Stimulated activated CD8-positive, alpha-beta memory T cell treated with anti-CD3 and anti-CD28 coated beads, Interleukin-4, amount 100 ng/mL, for 48 hours (primary cell): Measurements from ENCODE around the gene CARNS1.
A peak's percentile ranks its signal among the peaks of the same experiment; 100 is the strongest.
"Not testable (repeated sequence)": the region's sequence is repeated elsewhere in the genome, so short reads cannot be mapped to it uniquely, and the experiment has no call there.

Experiments used
- DNase-seq: peaks from one replicate; pipeline ENCODE4 v3.0.0-alpha.2; 2020

CARNS1 gene

GRCh38 chr11:67445515-67445914, 30.0 kb downstream of the CARNS1 start:
- no peak for DNase-seq

- no peak for DNase-seq
These were observed 32.7 kb downstream of the CARNS1 start for GRCh38 chr11:67448220-67448609.

- no peak for DNase-seq
These were observed 33.8 kb downstream of the CARNS1 start for GRCh38 chr11:67449116-67449844.

- no peak for DNase-seq
These were observed 35.5 kb downstream of the CARNS1 start for GRCh38 chr11:67450796-67451657.

- DNase-seq: no peak
These were observed 36.1 kb downstream of the CARNS1 start for GRCh38 chr11:67451658-67451976.

GRCh38 chr11:67452141-67452952, 36.9 kb downstream of the CARNS1 start, which contains the start of gene GPR152:
Gene GPR152, minus strand, starts transcription at chr11:67452729. Its CDS starts 5 bp downstream, at chr11:67452724.
- no peak for DNase-seq

GRCh38 chr11:67453816-67454732, 38.6 kb downstream of the CARNS1 start:
- DNase-seq: no peak

- no peak for DNase-seq
These were observed 39.6 kb downstream of the CARNS1 start, which contains the start of gene CABP4 for GRCh38 chr11:67455054-67455453. Gene CABP4, plus strand, starts transcription at chr11:67455354. Its CDS starts 70 bp downstream, at chr11:67455424.

GRCh38 chr11:67456068-67456705, 40.7 kb downstream of the CARNS1 start:
- no peak for DNase-seq

- no peak for DNase-seq
These were observed 42.0 kb downstream of the CARNS1 start for GRCh38 chr11:67457453-67457852.

- DNase-seq: no peak
These were observed 42.8 kb downstream of the CARNS1 start for GRCh38 chr11:67458266-67458665.

- DNase-seq: no peak
These were observed 47.7 kb downstream of the CARNS1 start for GRCh38 chr11:67463186-67463585.

- no peak for DNase-seq
These were observed 48.4 kb downstream of the CARNS1 start for GRCh38 chr11:67463680-67464410.

- peak; percentile 93 for DNase-seq
These were observed 49.1 kb downstream of the CARNS1 start for GRCh38 chr11:67464411-67465188.

GRCh38 chr11:67465189-67465510, 49.7 kb downstream of the CARNS1 start:
- no peak for DNase-seq

- DNase-seq: not testable (repeated sequence)
These were observed 50.1 kb downstream of the CARNS1 start for GRCh38 chr11:67465530-67465929.

- no peak for DNase-seq
These were observed 50.9 kb downstream of the CARNS1 start for GRCh38 chr11:67466367-67466766.

- no peak for DNase-seq
These were observed 51.7 kb downstream of the CARNS1 start for GRCh38 chr11:67466962-67467771.

GRCh38 chr11:67468056-67468455, 52.6 kb downstream of the CARNS1 start:
- peak; percentile 59 for DNase-seq
